ENCODE measurements around the gene ZDHHC4. TPM values are rescaled to one million over a fixed set of nuclear protein-coding genes. Genes with fewer than 3 reads are reported as not detected.

ZDHHC4 gene
- total and polyA plus RNA-seq, 2 of the 13 experiments (the other 11 are each of a cell fraction or from before 2014, with no cell fraction given), result 83.2 to 188 TPM

GRCh38 chr7:6578114-6579084 lies 1.1 kb downstream of the ZDHHC4 start (continued):
- TF ChIP-seq HIC2 (CRISPR knock-in tag; IDR thresholded peaks at IDR 0.05; ENCODE audit: low read depth) (peak; percentile 88), POLR2AphosphoS2 (IDR thresholded peaks at IDR 0.05; ENCODE audit: low read depth, low read length) (peak; percentile 85; the same call in 1 of the 2 replicates), ZBTB14 (CRISPR knock-in tag; IDR thresholded peaks at IDR 0.05) (no peak), SALL1 (CRISPR knock-in tag; IDR thresholded peaks at IDR 0.05) (peak; percentile 69), ATF2 (CRISPR knock-in tag; IDR thresholded peaks at IDR 0.05) (peak; percentile 65; the same call in 1 of the 2 replicates), ZBTB21 (CRISPR knock-in tag; IDR thresholded peaks at IDR 0.05) (peak; percentile 94), ATF4 (CRISPR knock-in tag; IDR thresholded peaks at IDR 0.05) (peak in 1 of 2 experiments; percentile 63; a peak in 1 of 4 replicates), ZNF770 (CRISPR knock-in tag; IDR thresholded peaks at IDR 0.05) (peak; percentile 92), POGZ (CRISPR knock-in tag; IDR thresholded peaks at IDR 0.05) (peak; percentile 72), MEIS2 (CRISPR knock-in tag; IDR thresholded peaks at IDR 0.05) (0 out of 2 replicates have a peak, but pooled peaks have one; percentile 15), ZNF512B (CRISPR knock-in tag; IDR thresholded peaks at IDR 0.05; ENCODE audit: borderline replicate concordance) (no peak)
